Renal cortical epithelial cell (primary cell): ENCODE data around the gene RAB30. TPM values are rescaled to one million over a fixed set of nuclear protein-coding genes. Genes with fewer than 3 reads are reported as not detected.
"Not testable (repeated sequence)": the region's sequence is repeated elsewhere in the genome, so short reads cannot be mapped to it uniquely, and the experiment has no call there.

Experiments used
- DNase-seq: peaks from one replicate; pipeline ENCODE4 v3.0.0-alpha.2; 2011; ENCODE audit warnings: low read depth
- total RNA-seq: library from RNA; depleted of rRNA; stranded (reverse); fragments of >200 nt; gene quantifications from 2 replicates; pipeline ENCODE4 v1.2.3, GENCODE V29; 2014

Gene RAB30
- total RNA-seq, 1 donor from 2014 or later: 24.0 TPM

DNA sequence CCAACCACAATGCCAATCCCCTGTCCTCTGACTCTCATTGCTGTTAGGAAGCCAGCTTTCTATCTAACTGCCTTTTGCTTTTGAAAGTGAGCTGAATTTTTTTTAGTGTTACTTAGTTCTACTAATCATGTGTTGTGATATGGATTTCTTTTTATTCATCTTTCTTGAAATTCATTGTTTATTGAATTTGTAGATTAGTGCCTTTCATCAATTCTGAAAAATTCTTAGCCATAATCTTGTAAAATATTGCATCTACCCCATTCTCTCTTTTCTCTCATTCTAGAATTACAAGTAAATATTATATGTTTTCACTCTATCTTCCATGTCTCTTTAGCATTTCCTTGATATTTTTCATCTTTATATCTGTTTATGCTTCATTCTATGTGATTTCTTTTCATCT lies 122.3 kb downstream of the RAB30 start:
- DNase-seq: no peak

DNA sequence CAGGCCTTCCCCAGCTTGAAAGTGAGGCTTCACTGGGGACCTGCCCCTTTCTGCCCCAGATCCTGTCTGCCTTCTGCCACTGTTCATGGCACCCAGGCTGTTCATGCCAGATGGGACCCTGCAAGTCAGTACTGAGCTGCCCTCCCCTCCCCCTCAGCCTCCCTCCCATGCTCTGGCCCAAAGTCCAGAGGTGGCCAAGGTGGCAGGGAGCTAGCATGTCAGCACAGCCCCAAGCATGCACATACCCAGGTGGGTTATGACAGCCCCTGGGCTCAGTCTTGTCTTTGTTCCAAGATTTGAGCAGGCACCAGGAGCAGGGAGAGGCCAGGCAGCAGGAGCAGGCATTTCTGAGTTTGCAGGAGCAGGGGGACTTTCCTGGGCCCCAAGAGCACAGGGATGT lies 126.0 kb downstream of the RAB30 start:
- DNase-seq: no peak

DNA sequence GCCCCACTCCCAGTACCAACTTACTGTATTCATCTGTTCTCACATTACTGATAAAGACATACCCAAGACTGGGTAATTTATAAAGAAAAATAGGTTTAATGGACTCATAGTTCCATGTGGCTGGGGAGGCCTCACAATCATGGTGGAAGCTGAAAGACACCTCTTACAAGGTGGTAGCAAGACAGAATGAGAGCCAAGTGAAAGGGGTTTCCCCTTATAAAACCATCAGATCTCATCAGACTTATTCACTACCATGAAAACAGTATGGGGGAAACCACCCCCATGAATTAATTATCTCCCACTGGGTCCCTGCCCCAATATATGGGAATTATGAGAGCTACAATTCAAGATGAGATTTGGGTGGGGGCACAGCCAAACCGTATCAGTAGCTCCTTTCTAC lies 126.7 kb downstream of the RAB30 start:
- DNase-seq: not testable (repeated sequence)

DNA sequence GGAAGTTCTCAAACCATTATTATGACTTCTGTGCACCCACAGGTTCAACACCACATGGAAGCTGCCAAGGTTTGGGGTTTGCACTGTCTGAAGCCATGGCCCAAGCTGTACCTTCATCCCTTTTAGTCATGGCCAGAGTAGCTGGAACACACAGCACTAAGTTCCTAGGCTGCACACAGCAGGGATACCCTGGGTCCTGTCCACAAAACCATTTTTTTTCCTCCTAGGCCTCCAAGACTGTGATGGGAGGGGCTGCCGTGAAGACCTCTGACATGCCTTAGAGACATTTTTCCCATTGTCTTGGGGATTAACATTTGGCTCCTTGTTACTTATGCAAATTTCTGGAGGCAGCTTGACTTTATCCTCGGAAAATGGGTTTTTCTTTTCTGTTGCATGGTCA lies 127.5 kb downstream of the RAB30 start:
- no peak for DNase-seq

DNA sequence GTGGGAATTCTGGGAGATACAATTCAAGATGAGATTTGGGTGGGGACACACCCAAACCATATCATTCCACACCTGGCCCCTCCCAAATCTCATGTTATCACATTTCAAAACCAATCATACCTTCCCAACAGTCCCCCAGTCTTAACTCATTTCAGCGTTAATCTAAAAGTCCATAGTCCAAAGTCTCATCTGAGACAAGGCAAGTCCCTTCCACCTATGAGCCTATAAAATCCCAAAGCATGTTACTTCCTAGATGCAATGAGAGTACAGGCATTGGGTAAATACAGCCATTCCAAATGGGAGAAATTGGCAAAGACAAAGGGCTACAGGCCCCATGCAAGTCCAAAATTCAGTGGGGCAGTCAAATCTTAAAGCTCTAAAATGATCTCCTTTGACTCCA lies 128.3 kb downstream of the RAB30 start:
- DNase-seq: not testable (repeated sequence)

DNA sequence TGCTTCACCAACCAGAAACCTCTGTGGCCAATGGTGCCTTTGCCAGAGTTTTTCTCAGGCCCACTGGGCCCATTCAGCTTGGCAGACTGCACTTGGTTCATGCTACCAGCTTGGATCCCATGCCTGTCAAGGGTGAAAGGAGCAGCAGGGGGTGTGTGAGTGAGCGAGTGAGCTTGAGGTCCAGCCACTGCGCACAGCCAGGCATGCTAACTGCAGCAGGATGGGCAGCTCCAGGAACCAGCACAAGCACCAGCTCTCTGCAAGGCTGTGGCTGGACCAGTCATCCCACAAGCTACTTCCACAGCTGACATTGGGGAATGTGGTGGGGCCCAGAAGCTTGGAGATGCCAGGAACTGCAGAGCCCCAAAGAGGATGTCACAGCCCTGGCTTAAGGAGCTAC lies 129.3 kb downstream of the RAB30 start:
- no peak for DNase-seq

DNA sequence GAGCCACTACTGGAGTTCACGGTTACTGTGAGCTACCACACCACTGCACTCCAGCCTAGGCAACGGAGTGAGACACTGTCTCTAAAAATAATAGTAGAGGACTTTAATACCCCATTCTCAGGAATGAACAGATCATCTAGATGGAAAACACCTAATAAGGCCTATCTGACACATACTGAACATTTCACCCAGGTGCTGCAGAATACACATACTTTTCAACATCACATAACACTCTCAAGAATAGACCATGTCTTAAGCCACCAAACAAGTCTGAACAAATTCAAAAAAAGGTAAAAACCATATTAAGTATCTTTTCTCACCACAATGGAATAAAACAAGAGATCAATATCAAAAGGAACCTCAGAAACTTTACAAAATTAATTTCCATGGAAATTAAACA lies 132.2 kb downstream of the RAB30 start:
- DNase-seq: no peak

DNA sequence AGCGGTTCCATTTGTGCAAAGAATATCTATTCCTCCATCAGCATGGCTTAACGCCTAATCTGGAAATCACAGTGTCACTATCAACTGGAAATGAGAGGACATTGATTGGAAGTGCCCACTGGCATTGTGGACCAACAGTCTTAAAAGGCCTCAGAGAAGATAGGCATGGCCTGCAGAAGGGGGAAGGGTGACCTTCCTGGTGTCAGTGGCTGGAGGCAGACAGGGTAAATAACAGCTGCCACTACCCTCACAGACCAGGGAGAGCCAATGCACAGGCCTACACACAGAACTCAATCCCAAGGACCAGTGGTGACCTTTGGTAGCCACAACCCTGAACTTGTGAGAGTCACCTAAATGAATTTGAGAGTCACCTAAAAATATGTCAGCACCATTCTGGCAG lies 134.1 kb downstream of the RAB30 start:
- DNase-seq: no peak

DNA sequence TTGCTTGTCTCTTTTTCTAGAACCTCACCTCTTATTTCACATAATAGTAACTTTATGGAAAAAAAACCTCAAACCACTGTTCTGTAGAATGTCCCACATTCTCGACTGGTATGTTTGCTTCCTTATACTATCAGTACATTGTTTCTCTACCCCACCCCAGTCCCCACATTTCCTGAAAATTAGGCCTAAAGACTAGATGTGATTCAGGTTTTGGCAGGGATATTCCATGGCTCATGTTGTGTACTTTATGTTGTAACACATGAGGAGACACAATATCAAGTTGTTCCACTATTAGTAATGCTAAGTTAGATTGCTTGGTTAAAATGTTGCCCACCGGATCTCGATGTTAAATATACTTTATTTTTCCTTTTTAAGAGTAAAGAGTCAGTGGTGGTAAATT lies 135.4 kb downstream of the RAB30 start:
- DNase-seq: no peak

DNA sequence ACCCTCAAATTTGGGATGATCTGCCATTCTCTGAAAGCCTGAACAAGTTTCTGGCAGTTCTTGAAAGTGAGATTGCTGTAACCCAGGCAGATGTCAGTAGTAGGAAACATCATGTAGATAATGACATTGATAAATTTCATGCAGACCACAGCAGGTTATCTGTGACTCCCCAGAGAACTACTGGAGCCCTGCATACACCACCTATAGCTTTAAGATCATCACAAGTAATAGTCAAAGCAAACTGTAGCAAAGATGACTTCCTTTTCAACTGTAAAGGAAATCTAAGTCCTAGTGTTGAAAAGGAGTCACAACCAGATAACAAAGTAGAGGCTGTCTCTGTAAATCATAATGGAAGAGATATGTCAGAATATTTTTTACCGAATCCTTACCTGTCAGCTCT lies 139.1 kb downstream of the RAB30 start:
- no peak for DNase-seq

DNA sequence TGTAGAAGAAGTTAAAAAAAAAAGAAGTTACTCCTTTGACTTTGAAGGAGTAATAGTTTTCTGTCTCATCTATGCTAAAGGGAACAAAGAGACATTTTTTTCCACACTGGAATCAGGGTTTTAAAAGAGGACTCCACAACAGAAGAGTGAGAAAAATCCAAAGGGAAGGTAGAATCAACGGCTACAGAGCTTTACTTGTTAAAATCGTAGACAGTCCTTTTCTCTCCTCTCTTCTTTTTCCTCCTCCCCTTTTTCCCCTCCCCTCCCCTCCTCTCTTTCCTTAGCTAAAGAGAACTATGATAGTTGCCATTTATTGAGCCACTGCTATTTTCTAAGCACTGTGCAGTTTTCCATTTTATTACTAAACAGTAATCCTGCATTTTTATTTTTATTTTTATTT lies 141.0 kb downstream of the RAB30 start:
- no peak for DNase-seq

DNA sequence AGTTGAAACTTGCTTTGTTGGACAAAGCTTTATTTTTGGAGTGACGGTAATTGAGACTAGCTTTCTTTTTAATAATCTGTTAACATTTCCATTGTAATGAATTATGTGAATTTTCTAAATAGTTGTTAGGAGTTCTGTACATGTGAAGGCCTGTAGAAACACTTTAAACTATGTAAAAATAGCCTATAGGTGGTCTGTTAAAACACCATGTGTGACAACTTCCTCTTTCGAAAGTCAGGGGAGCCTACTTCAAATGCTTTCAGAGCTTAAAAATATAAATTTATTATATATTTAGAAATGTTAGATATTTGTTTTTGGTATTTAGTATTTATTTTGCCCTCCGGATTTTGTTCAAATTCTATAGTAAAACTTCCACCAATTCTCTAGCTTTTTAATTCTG lies 141.5 kb downstream of the RAB30 start:
- DNase-seq: no peak

DNA sequence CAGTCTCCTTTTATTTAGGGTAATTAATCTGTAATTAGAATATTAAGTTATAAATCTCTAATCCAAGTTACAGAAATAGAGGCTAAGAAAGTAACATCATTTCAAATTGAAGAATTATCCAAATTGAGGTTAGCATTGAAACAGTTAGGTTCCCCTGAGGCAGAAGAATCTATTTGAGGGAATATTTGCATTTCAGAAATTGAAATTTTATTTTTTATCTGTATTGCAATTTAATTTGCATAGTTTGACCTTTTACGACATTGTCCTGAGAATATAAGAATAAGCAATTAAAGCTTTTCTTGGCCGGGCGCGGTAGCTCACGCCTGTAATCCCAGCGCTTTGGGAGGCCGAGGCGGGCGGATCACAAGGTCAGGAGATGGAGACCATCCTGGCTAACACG lies 142.6 kb downstream of the RAB30 start:
- no peak for DNase-seq

DNA sequence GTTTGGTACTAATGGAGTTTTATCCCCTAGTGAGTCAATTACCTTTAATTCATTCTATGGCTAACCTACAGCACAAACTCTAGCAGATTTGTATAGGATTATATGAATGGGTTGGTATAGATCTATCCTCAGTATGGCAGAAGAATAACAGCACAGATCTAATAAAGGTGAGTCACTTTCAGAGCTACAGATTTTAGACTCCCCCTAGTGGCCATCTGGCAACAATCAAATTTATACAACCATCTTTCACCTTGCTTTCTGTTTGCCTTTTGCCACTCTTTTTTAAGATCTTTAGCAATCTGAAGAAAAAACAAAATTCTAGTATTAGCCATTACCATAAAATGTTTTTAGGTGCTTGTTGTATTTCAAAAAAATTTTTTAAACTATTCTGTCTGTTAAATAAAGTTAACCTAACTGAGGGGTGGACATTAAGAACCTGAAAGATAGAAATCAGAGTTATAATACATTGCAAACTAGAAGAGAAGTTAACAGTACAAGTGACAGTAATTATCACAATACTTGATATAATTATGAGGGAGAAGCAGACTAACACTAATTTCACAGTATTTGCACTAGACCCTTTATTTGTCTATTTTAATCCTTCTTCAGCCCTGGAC lies 144.3 kb downstream of the RAB30 start:
- DNase-seq: peak; percentile 67

DNA sequence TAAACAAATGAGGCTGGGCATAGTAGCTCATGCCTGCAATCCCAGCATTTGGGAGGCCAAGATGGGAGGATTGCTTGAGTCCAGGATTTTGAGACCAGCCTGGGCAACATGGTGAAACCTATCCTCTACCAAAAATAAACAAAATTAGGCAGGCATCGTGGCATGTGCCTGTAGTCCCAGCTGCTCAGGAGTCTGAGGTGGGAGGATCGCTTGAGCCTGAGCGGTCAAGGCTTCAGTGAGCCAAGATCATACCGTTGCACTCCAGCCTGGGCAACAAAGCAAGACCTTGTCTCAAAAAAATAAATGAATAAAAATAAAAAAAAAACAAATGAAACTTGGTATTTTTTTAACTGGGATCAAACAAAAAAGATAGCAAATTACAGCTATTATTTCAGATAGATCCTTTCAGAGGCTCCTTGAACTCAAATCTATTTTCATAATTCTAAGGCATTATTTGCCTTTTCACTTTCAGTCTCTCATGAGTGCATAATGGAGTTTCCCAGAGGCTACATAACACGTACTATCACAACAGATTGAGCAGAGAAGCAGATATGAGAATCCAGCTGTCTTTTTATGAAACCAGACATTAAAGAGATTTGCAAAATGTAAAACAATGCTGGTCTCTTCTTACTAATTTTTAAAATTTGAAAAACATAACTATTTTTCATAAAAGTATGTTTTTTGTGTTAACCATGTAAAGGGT lies 147.0 kb downstream of the RAB30 start:
- no peak for DNase-seq

Other genes with a start within 250 kb of the RAB30 start
- 32.1 and 79.7 TPM in 2 replicates for gene PRCP, start 171.5 kb downstream of the RAB30 start, total RNA-seq
- 0.99 and 8.5 TPM in 2 replicates for gene DDIAS, start 170.2 kb downstream of the RAB30 start, total RNA-seq
- 15.1 and 48.0 TPM in 2 replicates for gene PCF11, start 85.2 kb upstream of the RAB30 start, total RNA-seq
- 6.9 and 25.9 TPM in 2 replicates for gene ANKRD42, start 121.8 kb upstream of the RAB30 start, total RNA-seq
- gene CCDC90B, start 214.5 kb upstream of the RAB30 start, total RNA-seq: 66.2 and 94.4 TPM in 2 replicates